Parathyroid adenoma (tissue), 2 donors: ENCODE data around the gene LRSAM1.

Experiments used
- H2AFZ ChIP-seq: fragments of 300-600 bp; sonication (generic); one replicate; pipeline ENCODE4 v1.7.0; 2017; ENCODE audit warnings: antibody characterized with exemption, mild to moderate bottlenecking
- H3K27ac ChIP-seq: fragments of 300-600 bp; sonication (generic); one replicate; pipeline ENCODE4 v1.7.0; 2017
- H3K27me3 ChIP-seq: fragments of 300-600 bp; sonication (generic); one replicate; pipeline ENCODE4 v1.7.0; 2017; ENCODE audit warnings: low read length; ENCODE audit not compliant: control insufficient read depth, insufficient read depth
- H3K36me3 ChIP-seq: fragments of 300-600 bp; sonication (generic); one replicate; pipeline ENCODE4 v1.7.0; 2017; ENCODE audit warnings: low read length; ENCODE audit not compliant: control insufficient read depth, insufficient read depth
- H3K4me1 ChIP-seq: fragments of 300-600 bp; sonication (generic); one replicate; pipeline ENCODE4 v1.7.0; 2017; ENCODE audit warnings: control low read depth
- H3K4me2 ChIP-seq: fragments of 300-600 bp; sonication (generic); one replicate; pipeline ENCODE4 v1.7.0; 2017; ENCODE audit warnings: low read length
- H3K4me3 ChIP-seq: fragments of 300-600 bp; sonication (generic); one replicate; pipeline ENCODE4 v1.7.0; 2017; ENCODE audit warnings: low read depth, low read length
- H3K79me2 ChIP-seq: fragments of 300-600 bp; sonication (generic); one replicate; pipeline ENCODE4 v1.7.0; 2017; ENCODE audit warnings: control low read depth
- H3K9ac ChIP-seq: fragments of 300-600 bp; sonication (generic); one replicate; pipeline ENCODE4 v1.7.0; 2017; ENCODE audit warnings: mild to moderate bottlenecking
- H3K9me3 ChIP-seq: fragments of 300-600 bp; sonication (generic); one replicate; pipeline ENCODE4 v1.7.0; 2017; ENCODE audit warnings: low read length; ENCODE audit not compliant: control insufficient read depth
- TF ChIP-seq, protein P1 (sequence below): fragments of 300-600 bp; sonication (generic); IDR thresholded peaks from one replicate; pipeline ENCODE4 v1.7.0; 2017; ENCODE audit warnings: antibody characterized with exemption, mild to moderate bottlenecking
- donor health status: primary hyperparathyroidism.

Gene LRSAM1

DNA sequence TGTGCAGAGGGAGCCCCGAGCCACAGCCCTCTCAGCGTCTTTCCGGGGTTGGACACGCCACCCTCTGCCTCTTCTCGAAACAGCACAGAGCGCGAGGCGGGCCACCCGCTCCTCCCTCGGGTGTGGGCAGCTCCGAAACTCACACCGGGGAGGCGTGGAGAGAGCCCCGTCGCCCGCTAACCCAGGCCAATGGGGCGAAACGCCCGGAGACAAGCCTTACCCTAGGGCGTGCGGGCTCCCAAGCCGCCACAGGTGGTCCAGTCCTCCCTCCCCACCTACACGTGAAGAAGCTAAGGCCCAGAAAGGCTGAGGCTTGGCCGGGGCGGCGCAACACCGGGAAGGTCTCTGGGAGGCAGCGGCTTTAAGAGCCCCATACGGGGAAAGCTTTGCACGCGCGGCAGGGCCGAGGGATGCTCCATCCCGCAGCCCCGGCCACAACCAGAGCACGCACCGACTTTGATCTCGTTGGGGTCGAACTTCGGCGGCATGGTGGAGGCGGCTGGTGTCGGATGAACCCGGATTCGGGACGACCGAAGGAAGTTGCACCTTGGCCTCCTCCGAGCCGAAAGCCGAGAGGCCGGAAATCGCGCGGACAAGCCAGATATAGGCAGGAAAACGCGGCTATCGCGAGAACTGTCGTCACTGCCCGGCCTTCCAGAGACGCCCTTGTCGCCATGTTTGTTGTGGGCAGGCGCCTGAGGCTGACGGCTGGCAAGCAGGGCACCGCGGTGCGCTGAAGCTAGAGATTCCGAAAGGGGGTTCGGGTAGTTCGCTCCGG lies at the start of gene LRSAM1, which contains the start of gene RPL12:
Gene LRSAM1, plus strand, starts transcription at position 681 of the 778 bp plus-strand sequence. CDS start 3,018 bp downstream, outside the sequence.
Gene RPL12, minus strand, starts transcription at position 577 of the 778 bp plus-strand sequence. Its CDS starts 89 bp downstream, at position 488.
- Histone ChIP-seq H3K27ac (peak within 1 kb of the TSS; percentile 77), H3K4me3 (peak within 1 kb of the TSS; percentile 98), H3K27me3 (no peaks in the 10 kb centered on the region), H3K79me2 (no peaks in the 10 kb centered on the region), H2AFZ (peak within 1 kb of the TSS; percentile 92), H3K36me3 (no peaks in the 10 kb centered on the region), H3K9ac (peak within 1 kb of the TSS; percentile 53), H3K9me3 (no peaks in the 10 kb centered on the region), H3K4me2 (peak within 1 kb of the TSS; percentile 82), H3K4me1 (no peaks in the 10 kb centered on the region)
- TF ChIP-seq, protein P1, sequence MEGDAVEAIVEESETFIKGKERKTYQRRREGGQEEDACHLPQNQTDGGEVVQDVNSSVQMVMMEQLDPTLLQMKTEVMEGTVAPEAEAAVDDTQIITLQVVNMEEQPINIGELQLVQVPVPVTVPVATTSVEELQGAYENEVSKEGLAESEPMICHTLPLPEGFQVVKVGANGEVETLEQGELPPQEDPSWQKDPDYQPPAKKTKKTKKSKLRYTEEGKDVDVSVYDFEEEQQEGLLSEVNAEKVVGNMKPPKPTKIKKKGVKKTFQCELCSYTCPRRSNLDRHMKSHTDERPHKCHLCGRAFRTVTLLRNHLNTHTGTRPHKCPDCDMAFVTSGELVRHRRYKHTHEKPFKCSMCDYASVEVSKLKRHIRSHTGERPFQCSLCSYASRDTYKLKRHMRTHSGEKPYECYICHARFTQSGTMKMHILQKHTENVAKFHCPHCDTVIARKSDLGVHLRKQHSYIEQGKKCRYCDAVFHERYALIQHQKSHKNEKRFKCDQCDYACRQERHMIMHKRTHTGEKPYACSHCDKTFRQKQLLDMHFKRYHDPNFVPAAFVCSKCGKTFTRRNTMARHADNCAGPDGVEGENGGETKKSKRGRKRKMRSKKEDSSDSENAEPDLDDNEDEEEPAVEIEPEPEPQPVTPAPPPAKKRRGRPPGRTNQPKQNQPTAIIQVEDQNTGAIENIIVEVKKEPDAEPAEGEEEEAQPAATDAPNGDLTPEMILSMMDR, result no peak

DNA sequence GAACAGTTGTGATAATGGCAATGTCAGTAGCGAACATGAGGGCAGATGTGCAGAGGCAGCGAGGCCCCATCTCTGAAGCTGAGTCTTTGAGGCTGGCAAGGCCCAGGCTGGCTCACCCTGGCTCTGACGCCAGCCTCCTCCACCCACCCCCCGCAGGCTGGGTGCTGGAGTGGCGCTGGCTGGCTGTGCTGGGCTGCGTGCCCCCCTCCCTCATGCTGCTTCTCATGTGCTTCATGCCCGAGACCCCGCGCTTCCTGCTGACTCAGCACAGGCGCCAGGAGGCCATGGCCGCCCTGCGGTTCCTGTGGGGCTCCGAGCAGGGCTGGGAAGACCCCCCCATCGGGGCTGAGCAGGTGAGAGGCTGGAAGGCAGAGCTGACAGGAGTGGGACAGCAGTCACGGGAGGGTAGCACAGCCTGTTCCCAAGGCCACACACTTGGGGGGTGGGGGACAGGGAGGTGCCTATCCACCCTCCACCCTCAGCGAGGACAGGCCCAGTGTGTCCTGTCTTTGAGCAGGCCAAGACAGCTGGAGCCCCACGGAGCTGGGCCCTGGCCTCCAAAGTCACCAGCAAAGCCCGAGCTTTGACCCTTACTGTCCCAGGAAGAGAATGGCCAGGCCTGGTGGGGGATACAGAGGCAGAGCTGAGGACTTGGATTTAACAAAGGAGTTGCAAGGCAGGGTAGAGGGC lies 48.8 kb upstream of the LRSAM1 start:
- H3K4me2 ChIP-seq, result no peak overlapping the region
- peaks cover 3% of the 10 kb centered on the region for H3K79me2 ChIP-seq
- H3K4me1 ChIP-seq, result no peaks in the 10 kb centered on the region
- no peak overlapping the region for H3K9ac ChIP-seq
- no peak overlapping the region for H3K4me3 ChIP-seq
- H2AFZ ChIP-seq, result no peak overlapping the region
- no peak overlapping the region for H3K27ac ChIP-seq
- H3K27me3 ChIP-seq, result no peaks in the 10 kb centered on the region
- no peaks in the 10 kb centered on the region for H3K36me3 ChIP-seq
- TF ChIP-seq, protein P1, result no peak
- H3K9me3 ChIP-seq, result no peaks in the 10 kb centered on the region

DNA sequence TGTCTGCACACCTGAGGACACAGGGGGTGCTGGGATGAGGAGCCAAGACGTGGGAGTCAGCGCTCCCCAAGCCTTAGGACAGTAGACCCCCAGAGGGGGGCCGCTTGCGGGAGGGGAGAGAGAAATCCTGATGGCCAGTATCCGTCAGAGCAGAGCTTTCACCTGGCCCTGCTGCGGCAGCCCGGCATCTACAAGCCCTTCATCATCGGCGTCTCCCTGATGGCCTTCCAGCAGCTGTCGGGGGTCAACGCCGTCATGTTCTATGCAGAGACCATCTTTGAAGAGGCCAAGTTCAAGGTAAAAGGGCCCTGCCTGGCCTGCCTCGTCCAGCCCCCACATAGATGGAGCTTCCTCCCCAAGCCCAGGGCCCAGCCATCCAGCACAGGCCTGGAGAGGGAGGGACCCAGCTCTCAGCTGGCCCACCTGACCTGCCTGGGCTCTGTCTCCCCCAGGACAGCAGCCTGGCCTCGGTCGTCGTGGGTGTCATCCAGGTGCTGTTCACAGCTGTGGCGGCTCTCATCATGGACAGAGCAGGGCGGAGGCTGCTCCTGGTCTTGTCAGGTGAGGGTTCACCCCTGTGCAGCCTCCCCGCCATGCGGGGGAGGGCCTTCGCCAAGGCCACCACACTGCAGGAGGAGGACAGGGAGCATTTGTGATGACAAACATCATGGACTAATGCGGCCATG lies 47.7 kb upstream of the LRSAM1 start:
- H3K4me3 ChIP-seq, result no peak overlapping the region
- no peaks in the 10 kb centered on the region for H3K36me3 ChIP-seq
- TF ChIP-seq, protein P1, result no peak
- H3K4me1 ChIP-seq, result no peaks in the 10 kb centered on the region
- H3K9me3 ChIP-seq, result no peaks in the 10 kb centered on the region
- H3K27ac ChIP-seq, result no peak overlapping the region
- no peaks in the 10 kb centered on the region for H3K27me3 ChIP-seq
- H3K79me2 ChIP-seq, result no peaks in the 10 kb centered on the region
- no peak overlapping the region for H3K9ac ChIP-seq
- no peak overlapping the region for H2AFZ ChIP-seq
- no peak overlapping the region for H3K4me2 ChIP-seq

DNA sequence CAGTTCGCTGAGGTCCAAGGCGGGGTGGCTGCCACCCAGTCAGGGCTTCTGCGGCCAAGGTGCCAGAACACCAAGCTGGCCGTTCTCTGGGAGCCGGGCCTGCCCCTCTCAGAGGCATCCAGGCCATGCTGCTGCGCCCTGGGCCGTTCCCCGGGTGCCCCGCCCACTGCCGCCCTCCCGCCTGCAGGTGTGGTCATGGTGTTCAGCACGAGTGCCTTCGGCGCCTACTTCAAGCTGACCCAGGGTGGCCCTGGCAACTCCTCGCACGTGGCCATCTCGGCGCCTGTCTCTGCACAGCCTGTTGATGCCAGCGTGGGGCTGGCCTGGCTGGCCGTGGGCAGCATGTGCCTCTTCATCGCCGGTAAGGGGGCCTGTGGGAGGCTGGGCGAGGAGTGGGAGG lies 46.7 kb upstream of the LRSAM1 start:
- Histone ChIP-seq H3K4me2 (no peak overlapping the region), H3K4me3 (no peak overlapping the region), H3K9ac (no peak overlapping the region), H3K79me2 (no peaks in the 10 kb centered on the region), H3K27ac (no peak overlapping the region), H3K27me3 (no peaks in the 10 kb centered on the region), H3K36me3 (no peaks in the 10 kb centered on the region), H3K4me1 (no peaks in the 10 kb centered on the region), H2AFZ (no peak overlapping the region), H3K9me3 (no peaks in the 10 kb centered on the region)
- TF ChIP-seq, protein P1, result no peak
